H9 (cell line): ENCODE data around the gene SRGAP1. TPM values are rescaled to one million over a fixed set of nuclear protein-coding genes. Genes with fewer than 3 reads are reported as not detected.

Experiments
- DNase-seq: peaks from one replicate; pipeline ENCODE4 v3.0.0-alpha.2; 2017
- H2AFZ ChIP-seq: one replicate; pipeline ENCODE4 v1.6.1; 2013; ENCODE audit warnings: mild to moderate bottlenecking, low read length, control low read depth, moderate library complexity
- H2AK5ac ChIP-seq: 2 replicates; pipeline ENCODE4 v1.6.1; 2013; ENCODE audit warnings: low read length, control low read depth, mixed read lengths; ENCODE audit not compliant: insufficient read length
- H2BK120ac ChIP-seq: one replicate; pipeline ENCODE4 v1.6.1; 2013; ENCODE audit warnings: low read depth, mild to moderate bottlenecking, low read length, control low read depth, inconsistent platforms; ENCODE audit not compliant: poor library complexity, severe bottlenecking
- H2BK12ac ChIP-seq: 2 replicates; pipeline ENCODE4 v1.6.1; 2013; ENCODE audit warnings: low read length, control low read depth, mixed read lengths, low read depth; ENCODE audit not compliant: insufficient read length
- H2BK15ac ChIP-seq: 2 replicates; pipeline ENCODE4 v1.6.1; 2013; ENCODE audit warnings: low read depth, low read length, control low read depth
- H2BK20ac ChIP-seq: one replicate; pipeline ENCODE4 v1.6.1; 2013; ENCODE audit warnings: low read depth, mild to moderate bottlenecking, low read length, control low read depth, inconsistent platforms; ENCODE audit not compliant: poor library complexity, severe bottlenecking
- H2BK5ac ChIP-seq: 2 replicates; pipeline ENCODE4 v1.6.1; 2013; ENCODE audit warnings: low read length, control low read depth, mixed read lengths; ENCODE audit not compliant: insufficient read length
- H3K14ac ChIP-seq: 2 replicates; pipeline ENCODE4 v1.6.1; 2013; ENCODE audit warnings: low read length, control low read depth; ENCODE audit not compliant: insufficient read depth
- H3K18ac ChIP-seq: 2 replicates; pipeline ENCODE4 v1.6.1; 2013; ENCODE audit warnings: low read depth, mild to moderate bottlenecking, mixed read lengths, low read length, control low read depth; ENCODE audit not compliant: insufficient read length
- H3K23ac ChIP-seq: 2 replicates; pipeline ENCODE4 v1.6.1; 2013; ENCODE audit warnings: low read length, control low read depth, mixed read lengths, low read depth; ENCODE audit not compliant: insufficient read length
- H3K23me2 ChIP-seq: 2 replicates; pipeline ENCODE4 v1.6.1; 2013; ENCODE audit warnings: low read depth, mild to moderate bottlenecking, mixed read lengths, low read length, control low read depth; ENCODE audit not compliant: insufficient read length, poor library complexity, severe bottlenecking
- H3K27ac ChIP-seq: 2 replicates; pipeline ENCODE4 v1.5.1; 2013; ENCODE audit warnings: low read length, control low read depth, mixed read lengths, low read depth; ENCODE audit not compliant: insufficient read length
- H3K27me3 ChIP-seq: 2 replicates; pipeline ENCODE4 v1.6.1; 2013; ENCODE audit warnings: low read length, control low read depth, inconsistent platforms; ENCODE audit not compliant: insufficient read depth
- H3K4ac ChIP-seq: 2 replicates; pipeline ENCODE4 v1.6.1; 2013; ENCODE audit warnings: low read depth, mild to moderate bottlenecking, control low read depth, inconsistent platforms, low read length, moderate library complexity
- H3K4me1 ChIP-seq: 2 replicates; pipeline ENCODE4 v1.6.1; 2013; ENCODE audit warnings: low read length, control low read depth, inconsistent platforms; ENCODE audit not compliant: insufficient read depth
- H3K4me2 ChIP-seq: 2 replicates; pipeline ENCODE4 v1.6.1; 2013; ENCODE audit warnings: low read length, control low read depth, mixed read lengths; ENCODE audit not compliant: insufficient read length, insufficient read depth
- H3K56ac ChIP-seq: 2 replicates; pipeline ENCODE4 v1.6.1; 2013; ENCODE audit warnings: low read depth, mild to moderate bottlenecking, mixed read lengths, low read length, control low read depth; ENCODE audit not compliant: insufficient read length
- H3K79me1 ChIP-seq: 2 replicates; pipeline ENCODE4 v1.6.1; 2013; ENCODE audit warnings: low read depth, mild to moderate bottlenecking, moderate library complexity, low read length, control low read depth, inconsistent platforms; ENCODE audit not compliant: insufficient read depth, poor library complexity, severe bottlenecking
- H3K79me2 ChIP-seq: 2 replicates; pipeline ENCODE4 v1.6.1; 2013; ENCODE audit warnings: low read length, control low read depth, inconsistent platforms; ENCODE audit not compliant: insufficient read depth
- H3K9ac ChIP-seq: 2 replicates; pipeline ENCODE4 v1.6.1; 2013; ENCODE audit warnings: low read length, control low read depth, mixed read lengths; ENCODE audit not compliant: insufficient read length; ENCODE audit errors: extremely low read depth
- H3K9me3 ChIP-seq: one replicate; pipeline ENCODE4 v1.6.1; 2013; ENCODE audit warnings: low read depth, low read length, inconsistent platforms; ENCODE audit not compliant: control insufficient read depth
- H3T11ph ChIP-seq: one replicate; pipeline ENCODE4 v1.6.1; 2013; ENCODE audit warnings: mild to moderate bottlenecking, low read length, control low read depth, inconsistent platforms
- H4K20me1 ChIP-seq: one replicate; pipeline ENCODE4 v1.6.1; 2013; ENCODE audit not compliant: control insufficient read depth, insufficient read length, insufficient read depth
- H4K5ac ChIP-seq: 2 replicates; pipeline ENCODE4 v1.6.1; 2013; ENCODE audit warnings: low read depth, mild to moderate bottlenecking, mixed read lengths, low read length, control low read depth; ENCODE audit not compliant: insufficient read length
- H4K8ac ChIP-seq: replicated peaks from 2 replicates; pipeline ENCODE4 v1.6.1; 2013; ENCODE audit warnings: low read length, control low read depth, mixed read lengths, low read depth; ENCODE audit not compliant: insufficient read length
- H4K91ac ChIP-seq: 2 replicates; pipeline ENCODE4 v1.6.1; 2013; ENCODE audit warnings: low read depth, mild to moderate bottlenecking, moderate library complexity, mixed read lengths, low read length, control low read depth; ENCODE audit not compliant: insufficient read length
- H3K27ac Mint-ChIP-seq, 3 experiments: 2 replicates in 2 of 3; 3 replicates in 1 of 3; pipeline ENCODE4 v1.8.0; 2020 to 2021; ENCODE audit warnings: mixed read lengths in 3 of 3, mild to moderate bottlenecking in 1 of 3, moderate library complexity in 1 of 3
- H3K27me3 Mint-ChIP-seq: 2 replicates; pipeline ENCODE4 v1.8.0; 2021; ENCODE audit warnings: low read depth, mild to moderate bottlenecking, moderate library complexity, mixed read lengths
- H3K36me3 Mint-ChIP-seq, 3 experiments: 2 replicates in 2 of 3; 3 replicates in 1 of 3; pipeline ENCODE4 v1.8.0; 2020 to 2021; ENCODE audit warnings: low read depth in 3 of 3, mixed read lengths in 3 of 3; ENCODE audit not compliant: insufficient read depth in 1 of 3
- H3K4me1 Mint-ChIP-seq, 2 experiments: 2 replicates each; pipeline ENCODE4 v1.8.0; 2020; ENCODE audit warnings: mixed read lengths in 2 of 2
- H3K4me3 Mint-ChIP-seq, 2 experiments: 2 replicates in 1 of 2; 3 replicates in 1 of 2; pipeline ENCODE4 v1.8.0; 2020 to 2021; ENCODE audit warnings: mild to moderate bottlenecking in 2 of 2, mixed read lengths in 2 of 2, moderate library complexity in 1 of 2
- H3K9me3 Mint-ChIP-seq, 2 experiments: 2 replicates in 1 of 2; 3 replicates in 1 of 2; pipeline ENCODE4 v1.8.0; 2020; ENCODE audit warnings: mild to moderate bottlenecking in 2 of 2, mixed read lengths in 2 of 2, moderate library complexity in 1 of 2
- WGBS: extraction: QIAGEN DNeasy Blood & Tissue Kit; methylation state at CpG from one replicate; pipeline ENCODE4 v1.1.7; 2013; ENCODE audit warnings: missing lambda C conversion rate, low lambda C conversion rate, mixed read lengths; ENCODE audit not compliant: insufficient read length; ENCODE audit errors: extremely low coverage; 5-methylcytosine and 5-hydroxymethylcytosine counted together
- total RNA-seq: library from RNA; stranded (reverse); gene quantifications from 2 replicates; pipeline ENCODE4 v1.2.1, GENCODE V29; 2021
- TF ChIP-seq, protein P1 (sequence below): fragments of 200-600 bp; sonication (generic); conservative IDR thresholded peaks from 3 replicates; pipeline ENCODE4 v1.8.0; 2021; ENCODE audit warnings: antibody characterized with exemption, mild to moderate bottlenecking

SRGAP1 gene
- total RNA-seq, 1 experiment from 2014 or later: 4.8 TPM

DNA sequence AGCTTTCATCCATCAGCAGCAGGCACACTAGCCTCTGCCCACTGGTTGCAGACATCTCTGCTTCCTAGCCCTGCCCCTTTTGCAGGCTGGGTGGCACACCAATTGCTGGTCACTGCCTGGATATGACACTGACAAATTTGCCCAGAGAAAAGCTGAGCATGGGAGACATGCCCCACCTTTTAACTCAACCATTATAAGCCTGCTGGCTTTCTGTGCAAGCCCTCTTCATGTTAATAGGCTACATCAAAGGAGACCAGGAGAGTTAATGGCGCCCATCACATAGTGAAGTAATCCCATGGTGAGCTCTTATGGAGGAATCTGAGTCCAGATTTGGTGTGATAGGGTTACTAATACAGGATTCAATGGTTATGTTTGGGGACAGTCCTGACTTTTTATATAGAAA is 238.4 kb downstream of the SRGAP1 start:
- no peak overlapping the region for H4K91ac ChIP-seq
- H2AK5ac ChIP-seq: no peak overlapping the region
- H3K9ac ChIP-seq: no peak overlapping the region
- H3K27me3 ChIP-seq: no peaks in the 10 kb centered on the region
- peaks cover 4% of the 10 kb centered on the region; the same call in 1 of the 2 replicates for H3K4me1 ChIP-seq
- TF ChIP-seq, protein P1, sequence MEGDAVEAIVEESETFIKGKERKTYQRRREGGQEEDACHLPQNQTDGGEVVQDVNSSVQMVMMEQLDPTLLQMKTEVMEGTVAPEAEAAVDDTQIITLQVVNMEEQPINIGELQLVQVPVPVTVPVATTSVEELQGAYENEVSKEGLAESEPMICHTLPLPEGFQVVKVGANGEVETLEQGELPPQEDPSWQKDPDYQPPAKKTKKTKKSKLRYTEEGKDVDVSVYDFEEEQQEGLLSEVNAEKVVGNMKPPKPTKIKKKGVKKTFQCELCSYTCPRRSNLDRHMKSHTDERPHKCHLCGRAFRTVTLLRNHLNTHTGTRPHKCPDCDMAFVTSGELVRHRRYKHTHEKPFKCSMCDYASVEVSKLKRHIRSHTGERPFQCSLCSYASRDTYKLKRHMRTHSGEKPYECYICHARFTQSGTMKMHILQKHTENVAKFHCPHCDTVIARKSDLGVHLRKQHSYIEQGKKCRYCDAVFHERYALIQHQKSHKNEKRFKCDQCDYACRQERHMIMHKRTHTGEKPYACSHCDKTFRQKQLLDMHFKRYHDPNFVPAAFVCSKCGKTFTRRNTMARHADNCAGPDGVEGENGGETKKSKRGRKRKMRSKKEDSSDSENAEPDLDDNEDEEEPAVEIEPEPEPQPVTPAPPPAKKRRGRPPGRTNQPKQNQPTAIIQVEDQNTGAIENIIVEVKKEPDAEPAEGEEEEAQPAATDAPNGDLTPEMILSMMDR: no peak
- H2BK5ac ChIP-seq: no peak overlapping the region
- H3K14ac ChIP-seq: no peak overlapping the region
- WGBS: no CpG with 5 or more reads among the region's 1 CpG
- H3K4ac ChIP-seq: no peak overlapping the region
- H3K23me2 ChIP-seq: no peaks in the 10 kb centered on the region
- H3T11ph ChIP-seq: no peak overlapping the region
- H2BK20ac ChIP-seq: no peak overlapping the region
- no peak overlapping the region for H2BK12ac ChIP-seq
- H3K56ac ChIP-seq: no peak overlapping the region
- DNase-seq: no peak
- no peaks in the 10 kb centered on the region for H3K79me1 ChIP-seq
- no peak overlapping the region for H3K23ac ChIP-seq
- peak overlapping the region in 1 of 3 experiments; percentile 35; a peak in 1 of 7 replicates for H3K27ac Mint-ChIP-seq
- H3K4me2 ChIP-seq: no peak overlapping the region
- no peak overlapping the region for H2BK15ac ChIP-seq
- H4K8ac ChIP-seq: no peak overlapping the region
- peaks cover 19 to 21% of the 10 kb centered on the region in 2 experiments for H3K4me1 Mint-ChIP-seq
- no peaks in the 10 kb centered on the region for H4K20me1 ChIP-seq
- H3K18ac ChIP-seq: no peak overlapping the region
- H3K79me2 ChIP-seq: no peaks in the 10 kb centered on the region
- H3K36me3 Mint-ChIP-seq: peaks cover 0 to 8% (median 3%) of the 10 kb centered on the region in 3 experiments; a peak in 4 of 7 replicates
- H3K27ac ChIP-seq: no peak overlapping the region
- no peaks in the 10 kb centered on the region for H3K9me3 Mint-ChIP-seq
- H3K4me3 Mint-ChIP-seq: no peak overlapping the region
- no peak overlapping the region for H2AFZ ChIP-seq
- H3K27me3 Mint-ChIP-seq: no peaks in the 10 kb centered on the region
- H4K5ac ChIP-seq: no peak overlapping the region
- no peaks in the 10 kb centered on the region for H3K9me3 ChIP-seq
- no peak overlapping the region for H2BK120ac ChIP-seq
